ENCODE results near the gene MRPL11. TPM values are rescaled to one million over a fixed set of nuclear protein-coding genes. Genes with fewer than 3 reads are reported as not detected.

The MRPL11 gene
- total and polyA plus RNA-seq, 10 of the 15 experiments (the other 5 are each of a cell fraction or from before 2014, with no cell fraction given): 43.5 to 248 (median 109) TPM

GRCh38 chr11:66467756-66468155, 29.1 kb upstream of the MRPL11 start:
- H2AFZ ChIP-seq (ENCODE audit: control insufficient read depth, low read depth, low read length): no peak overlapping the region
- no peaks in the 10 kb centered on the region for H3K9me3 ChIP-seq (replicated peaks; ENCODE audit: control insufficient read depth, insufficient read depth, low read length)
- intact Hi-C loops (cut with micrococcal nuclease; ENCODE audit: unreplicated experiment): no loop called here
- H3K27me3 ChIP-seq (replicated peaks in 1 of 2; ENCODE audit: control insufficient read depth in 2 of 2, insufficient read depth in 2 of 2, low read length in 1 of 2): no peaks in the 10 kb centered on the region
- ChIA-PET POLR2A (interaction anchor here (0.6 to 2.7 kb wide), 4 partner anchors 12 to 905 kb away, joined by 3 to 13 read pairs (median 9); partner anchors contain the start of genes ACTN3, DPP3 and ZDHHC24), RAD21 (ENCODE audit: unreplicated experiment) (interaction anchor here (1.2 kb wide), 1 partner anchor 13 kb away, joined by 4 read pairs; the partner anchor contains the start of gene DPP3), SMC1A (ENCODE audit: uncharacterized antibody, unreplicated experiment) (no interaction called here), CTCF (interaction anchor here (0.7 to 3.0 kb wide), 3 partner anchors 11 to 110 kb away, joined by 3 to 26 read pairs (median 4); partner anchors contain the start of gene DPP3)
- H3K4me1 ChIP-seq (ENCODE audit: control insufficient read depth, insufficient read depth, low read length): peaks cover 14% of the 10 kb centered on the region
- no TSS peak for BruUV-seq (replicated peaks)
- DNase-seq (ENCODE audit: low read depth, low spot score) (no peak), ATAC-seq (no peak), FAIRE-seq (no peak)
- no peaks in the 10 kb centered on the region for H4K20me1 ChIP-seq (ENCODE audit: control insufficient read depth, insufficient read depth)
- WGBS (ENCODE audit: insufficient coverage, insufficient replicate concordance, low lambda C conversion rate, missing lambda C conversion rate): 59% methylated on average over 6 of the region's 6 CpGs
- TF ChIP-seq RBBP5 (conservative IDR thresholded peaks at IDR 0.05) (no peak), NR2F1 (conservative IDR thresholded peaks at IDR 0.05) (0 out of 2 replicates have a peak, but pooled peaks have one; percentile 27), ZZZ3 (IDR thresholded peaks at IDR 0.05; ENCODE audit: control insufficient read depth, insufficient read length, low read depth) (no peak)
- H3K4me2 ChIP-seq (ENCODE audit: control insufficient read depth, insufficient read depth): peak overlapping the region; percentile 66; the same call in 1 of the 2 replicates
- in situ Hi-C loops (cut with MboI): no loop called here
- H3K9ac ChIP-seq (ENCODE audit: control insufficient read depth, insufficient read depth, low read length): 0 out of 2 replicates have a peak overlapping the region, but pooled peaks have one; percentile 46
- H3K36me3 ChIP-seq (ENCODE audit: control insufficient read depth in 2 of 2, insufficient read depth in 2 of 2, low read length in 1 of 2): no peaks in the 10 kb centered on the region
- H3K79me2 ChIP-seq (ENCODE audit: control insufficient read depth, insufficient read depth, low read length): no peaks in the 10 kb centered on the region
- H3K4me3 ChIP-seq: no peak overlapping the region
- no peak overlapping the region for H3K27ac ChIP-seq (ENCODE audit: control insufficient read depth, insufficient read depth)

- Histone ChIP-seq H3K27me3 (replicated peaks in 1 of 2; ENCODE audit: control insufficient read depth in 2 of 2, insufficient read depth in 2 of 2, low read length in 1 of 2) (no peaks in the 10 kb centered on the region), H3K27ac (ENCODE audit: control insufficient read depth, insufficient read depth) (no peak overlapping the region), H2AFZ (ENCODE audit: control insufficient read depth, low read depth, low read length) (peak overlapping the region; percentile 46), H4K20me1 (ENCODE audit: control insufficient read depth, insufficient read depth) (no peaks in the 10 kb centered on the region), H3K9ac (ENCODE audit: control insufficient read depth, insufficient read depth, low read length) (peak overlapping the region; percentile 46), H3K4me1 (ENCODE audit: control insufficient read depth, insufficient read depth, low read length) (peaks cover 14% of the 10 kb centered on the region), H3K4me2 (ENCODE audit: control insufficient read depth, insufficient read depth) (peak overlapping the region; percentile 66), H3K79me2 (ENCODE audit: control insufficient read depth, insufficient read depth, low read length) (no peaks in the 10 kb centered on the region), H3K9me3 (replicated peaks; ENCODE audit: control insufficient read depth, insufficient read depth, low read length) (no peaks in the 10 kb centered on the region; the same call in 2 of the 3 replicates), H3K36me3 (ENCODE audit: control insufficient read depth in 2 of 2, insufficient read depth in 2 of 2, low read length in 1 of 2) (no peaks in the 10 kb centered on the region), H3K4me3 (peak overlapping the region; percentile 69; the same call in 1 of the 2 replicates)
- CTCF ChIA-PET: interaction anchor here (0.6 to 4.5 kb wide), 9 partner anchors 12 to 214 kb away, joined by 3 to 46 read pairs (median 3); partner anchors contain the start of genes DPP3, MRPL11 and RBM4B
- RAD21 ChIA-PET (ENCODE audit: unreplicated experiment): interaction anchor here (0.9 to 1.5 kb wide), 11 partner anchors 9 to 211 kb away, joined by 3 to 19 read pairs (median 6); partner anchors contain the start of genes ACTN3, DPP3, MRPL11 and RBM4B
- intact Hi-C loops (cut with micrococcal nuclease; ENCODE audit: unreplicated experiment): no loop called here
- no TSS peak for BruUV-seq (replicated peaks)
- POLR2A ChIA-PET: interaction anchor here (0.5 to 2.7 kb wide), 11 partner anchors 12 to 378 kb away, joined by 3 to 13 read pairs (median 4); partner anchors contain the start of genes ACTN3, DPP3, MRPL11 and RBM14
- ATAC-seq: peak; percentile 39
- WGBS (ENCODE audit: insufficient coverage, insufficient replicate concordance, low lambda C conversion rate, missing lambda C conversion rate): 5% methylated on average over 38 of the region's 72 CpGs
- in situ Hi-C loops (cut with MboI): no loop called here
- DNase-seq (ENCODE audit: low read depth, low spot score): no peak
- SMC1A ChIA-PET (ENCODE audit: uncharacterized antibody, unreplicated experiment): interaction anchor here (1.0 kb wide), 1 partner anchor 211 kb away, joined by 6 read pairs; the partner anchor contains the start of gene RBM4B
- no peak for FAIRE-seq
- TF ChIP-seq BACH1 (IDR thresholded peaks at IDR 0.05; ENCODE audit: borderline replicate concordance) (0 out of 2 replicates have a peak, but pooled peaks have one; percentile 52), RB1 (IDR thresholded peaks at IDR 0.05; ENCODE audit: borderline replicate concordance) (0 out of 2 replicates have a peak, but pooled peaks have one; percentile 31), NKRF (conservative IDR thresholded peaks at IDR 0.05) (peak; percentile 67; the same call in 1 of the 2 replicates), HDGF (IDR thresholded peaks at IDR 0.05) (peak; percentile 72; the same call in 1 of the 2 replicates), IKZF1 (conservative IDR thresholded peaks at IDR 0.05) (peak; percentile 53), CTCF (IDR thresholded peaks at IDR 0.05 in 2 of 3, conservative IDR thresholded peaks at IDR 0.05 in 1 of 3; ENCODE audit: control insufficient read depth in 2 of 3, extremely low read depth in 1 of 3, insufficient read depth in 1 of 3, low read depth in 3 of 3, low read length in 3 of 3) (peak in 2 of 3 experiments; percentile 28 to 40; a peak in 3 of 6 replicates), GATAD2B (conservative IDR thresholded peaks at IDR 0.05; ENCODE audit: low read depth) (0 out of 2 replicates have a peak, but pooled peaks have one; percentile 65), DPF2 (IDR thresholded peaks at IDR 0.05) (peak; percentile 64; the same call in 1 of the 2 replicates)
Measured at GRCh38 chr11:66467034-66467659, 28.5 kb upstream of the MRPL11 start.

Data from GM12878 (cell line).